Measurements from ENCODE around the gene SPSB1.

DNA sequence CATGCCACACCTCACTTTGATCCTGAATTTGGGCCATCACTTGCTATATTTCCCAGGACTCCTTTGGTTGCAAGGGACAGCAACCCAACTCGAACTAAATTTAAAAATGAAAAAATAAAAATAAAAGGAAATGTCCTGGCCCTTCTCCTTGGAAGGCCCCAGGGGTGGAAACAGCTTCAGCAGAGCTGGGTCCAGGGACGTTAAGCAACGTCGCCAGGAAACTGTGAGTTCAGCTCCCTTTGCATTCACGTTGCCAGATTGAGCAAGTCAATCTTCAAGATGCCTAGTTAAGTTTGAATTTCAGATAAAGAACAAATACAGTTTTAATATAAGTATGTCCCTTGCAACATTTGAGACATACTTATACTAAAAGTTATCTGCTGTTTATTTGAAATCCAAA lies 14.6 kb upstream of the SPSB1 start:
- TF ChIP-seq TCF7 (CRISPR knock-in tag; IDR thresholded peaks at IDR 0.05; ENCODE audit: low read depth) (no peak), MYBL2 (CRISPR knock-in tag; IDR thresholded peaks at IDR 0.05) (no peak), SP1 (CRISPR knock-in tag; conservative IDR thresholded peaks at IDR 0.05) (no peak), GRHL2 (CRISPR knock-in tag; IDR thresholded peaks at IDR 0.05; ENCODE audit: insufficient replicate concordance, severe bottlenecking) (no peak), FOXP1 (CRISPR knock-in tag; IDR thresholded peaks at IDR 0.05; ENCODE audit: borderline replicate concordance) (no peak), RELA (CRISPR knock-in tag; IDR thresholded peaks at IDR 0.05; ENCODE audit: borderline replicate concordance) (no peak)
- TF ChIP-seq, protein P1, sequence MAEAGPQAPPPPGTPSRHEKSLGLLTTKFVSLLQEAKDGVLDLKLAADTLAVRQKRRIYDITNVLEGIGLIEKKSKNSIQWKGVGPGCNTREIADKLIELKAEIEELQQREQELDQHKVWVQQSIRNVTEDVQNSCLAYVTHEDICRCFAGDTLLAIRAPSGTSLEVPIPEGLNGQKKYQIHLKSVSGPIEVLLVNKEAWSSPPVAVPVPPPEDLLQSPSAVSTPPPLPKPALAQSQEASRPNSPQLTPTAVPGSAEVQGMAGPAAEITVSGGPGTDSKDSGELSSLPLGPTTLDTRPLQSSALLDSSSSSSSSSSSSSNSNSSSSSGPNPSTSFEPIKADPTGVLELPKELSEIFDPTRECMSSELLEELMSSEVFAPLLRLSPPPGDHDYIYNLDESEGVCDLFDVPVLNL (CRISPR knock-in tag; IDR thresholded peaks at IDR 0.05; ENCODE audit: borderline replicate concordance, low read depth) = no peak
- TF ChIP-seq, protein P2, sequence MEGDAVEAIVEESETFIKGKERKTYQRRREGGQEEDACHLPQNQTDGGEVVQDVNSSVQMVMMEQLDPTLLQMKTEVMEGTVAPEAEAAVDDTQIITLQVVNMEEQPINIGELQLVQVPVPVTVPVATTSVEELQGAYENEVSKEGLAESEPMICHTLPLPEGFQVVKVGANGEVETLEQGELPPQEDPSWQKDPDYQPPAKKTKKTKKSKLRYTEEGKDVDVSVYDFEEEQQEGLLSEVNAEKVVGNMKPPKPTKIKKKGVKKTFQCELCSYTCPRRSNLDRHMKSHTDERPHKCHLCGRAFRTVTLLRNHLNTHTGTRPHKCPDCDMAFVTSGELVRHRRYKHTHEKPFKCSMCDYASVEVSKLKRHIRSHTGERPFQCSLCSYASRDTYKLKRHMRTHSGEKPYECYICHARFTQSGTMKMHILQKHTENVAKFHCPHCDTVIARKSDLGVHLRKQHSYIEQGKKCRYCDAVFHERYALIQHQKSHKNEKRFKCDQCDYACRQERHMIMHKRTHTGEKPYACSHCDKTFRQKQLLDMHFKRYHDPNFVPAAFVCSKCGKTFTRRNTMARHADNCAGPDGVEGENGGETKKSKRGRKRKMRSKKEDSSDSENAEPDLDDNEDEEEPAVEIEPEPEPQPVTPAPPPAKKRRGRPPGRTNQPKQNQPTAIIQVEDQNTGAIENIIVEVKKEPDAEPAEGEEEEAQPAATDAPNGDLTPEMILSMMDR (IDR thresholded peaks at IDR 0.05) = no peak
- TF ChIP-seq, protein P3, sequence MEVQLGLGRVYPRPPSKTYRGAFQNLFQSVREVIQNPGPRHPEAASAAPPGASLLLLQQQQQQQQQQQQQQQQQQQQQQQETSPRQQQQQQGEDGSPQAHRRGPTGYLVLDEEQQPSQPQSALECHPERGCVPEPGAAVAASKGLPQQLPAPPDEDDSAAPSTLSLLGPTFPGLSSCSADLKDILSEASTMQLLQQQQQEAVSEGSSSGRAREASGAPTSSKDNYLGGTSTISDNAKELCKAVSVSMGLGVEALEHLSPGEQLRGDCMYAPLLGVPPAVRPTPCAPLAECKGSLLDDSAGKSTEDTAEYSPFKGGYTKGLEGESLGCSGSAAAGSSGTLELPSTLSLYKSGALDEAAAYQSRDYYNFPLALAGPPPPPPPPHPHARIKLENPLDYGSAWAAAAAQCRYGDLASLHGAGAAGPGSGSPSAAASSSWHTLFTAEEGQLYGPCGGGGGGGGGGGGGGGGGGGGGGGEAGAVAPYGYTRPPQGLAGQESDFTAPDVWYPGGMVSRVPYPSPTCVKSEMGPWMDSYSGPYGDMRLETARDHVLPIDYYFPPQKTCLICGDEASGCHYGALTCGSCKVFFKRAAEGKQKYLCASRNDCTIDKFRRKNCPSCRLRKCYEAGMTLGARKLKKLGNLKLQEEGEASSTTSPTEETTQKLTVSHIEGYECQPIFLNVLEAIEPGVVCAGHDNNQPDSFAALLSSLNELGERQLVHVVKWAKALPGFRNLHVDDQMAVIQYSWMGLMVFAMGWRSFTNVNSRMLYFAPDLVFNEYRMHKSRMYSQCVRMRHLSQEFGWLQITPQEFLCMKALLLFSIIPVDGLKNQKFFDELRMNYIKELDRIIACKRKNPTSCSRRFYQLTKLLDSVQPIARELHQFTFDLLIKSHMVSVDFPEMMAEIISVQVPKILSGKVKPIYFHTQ (CRISPR knock-in tag; IDR thresholded peaks at IDR 0.05) = no peak
- TF ChIP-seq, protein P4, sequence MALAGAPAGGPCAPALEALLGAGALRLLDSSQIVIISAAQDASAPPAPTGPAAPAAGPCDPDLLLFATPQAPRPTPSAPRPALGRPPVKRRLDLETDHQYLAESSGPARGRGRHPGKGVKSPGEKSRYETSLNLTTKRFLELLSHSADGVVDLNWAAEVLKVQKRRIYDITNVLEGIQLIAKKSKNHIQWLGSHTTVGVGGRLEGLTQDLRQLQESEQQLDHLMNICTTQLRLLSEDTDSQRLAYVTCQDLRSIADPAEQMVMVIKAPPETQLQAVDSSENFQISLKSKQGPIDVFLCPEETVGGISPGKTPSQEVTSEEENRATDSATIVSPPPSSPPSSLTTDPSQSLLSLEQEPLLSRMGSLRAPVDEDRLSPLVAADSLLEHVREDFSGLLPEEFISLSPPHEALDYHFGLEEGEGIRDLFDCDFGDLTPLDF (CRISPR knock-in tag; IDR thresholded peaks at IDR 0.05) = no peak
- TF ChIP-seq, protein P5, sequence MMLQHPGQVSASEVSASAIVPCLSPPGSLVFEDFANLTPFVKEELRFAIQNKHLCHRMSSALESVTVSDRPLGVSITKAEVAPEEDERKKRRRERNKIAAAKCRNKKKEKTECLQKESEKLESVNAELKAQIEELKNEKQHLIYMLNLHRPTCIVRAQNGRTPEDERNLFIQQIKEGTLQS (CRISPR knock-in tag; conservative IDR thresholded peaks at IDR 0.05) = no peak
- TF ChIP-seq, protein P6, sequence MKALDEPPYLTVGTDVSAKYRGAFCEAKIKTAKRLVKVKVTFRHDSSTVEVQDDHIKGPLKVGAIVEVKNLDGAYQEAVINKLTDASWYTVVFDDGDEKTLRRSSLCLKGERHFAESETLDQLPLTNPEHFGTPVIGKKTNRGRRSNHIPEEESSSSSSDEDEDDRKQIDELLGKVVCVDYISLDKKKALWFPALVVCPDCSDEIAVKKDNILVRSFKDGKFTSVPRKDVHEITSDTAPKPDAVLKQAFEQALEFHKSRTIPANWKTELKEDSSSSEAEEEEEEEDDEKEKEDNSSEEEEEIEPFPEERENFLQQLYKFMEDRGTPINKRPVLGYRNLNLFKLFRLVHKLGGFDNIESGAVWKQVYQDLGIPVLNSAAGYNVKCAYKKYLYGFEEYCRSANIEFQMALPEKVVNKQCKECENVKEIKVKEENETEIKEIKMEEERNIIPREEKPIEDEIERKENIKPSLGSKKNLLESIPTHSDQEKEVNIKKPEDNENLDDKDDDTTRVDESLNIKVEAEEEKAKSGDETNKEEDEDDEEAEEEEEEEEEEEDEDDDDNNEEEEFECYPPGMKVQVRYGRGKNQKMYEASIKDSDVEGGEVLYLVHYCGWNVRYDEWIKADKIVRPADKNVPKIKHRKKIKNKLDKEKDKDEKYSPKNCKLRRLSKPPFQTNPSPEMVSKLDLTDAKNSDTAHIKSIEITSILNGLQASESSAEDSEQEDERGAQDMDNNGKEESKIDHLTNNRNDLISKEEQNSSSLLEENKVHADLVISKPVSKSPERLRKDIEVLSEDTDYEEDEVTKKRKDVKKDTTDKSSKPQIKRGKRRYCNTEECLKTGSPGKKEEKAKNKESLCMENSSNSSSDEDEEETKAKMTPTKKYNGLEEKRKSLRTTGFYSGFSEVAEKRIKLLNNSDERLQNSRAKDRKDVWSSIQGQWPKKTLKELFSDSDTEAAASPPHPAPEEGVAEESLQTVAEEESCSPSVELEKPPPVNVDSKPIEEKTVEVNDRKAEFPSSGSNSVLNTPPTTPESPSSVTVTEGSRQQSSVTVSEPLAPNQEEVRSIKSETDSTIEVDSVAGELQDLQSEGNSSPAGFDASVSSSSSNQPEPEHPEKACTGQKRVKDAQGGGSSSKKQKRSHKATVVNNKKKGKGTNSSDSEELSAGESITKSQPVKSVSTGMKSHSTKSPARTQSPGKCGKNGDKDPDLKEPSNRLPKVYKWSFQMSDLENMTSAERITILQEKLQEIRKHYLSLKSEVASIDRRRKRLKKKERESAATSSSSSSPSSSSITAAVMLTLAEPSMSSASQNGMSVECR (CRISPR knock-in tag; IDR thresholded peaks at IDR 0.05; ENCODE audit: borderline replicate concordance) = no peak
- TF ChIP-seq, protein P7, sequence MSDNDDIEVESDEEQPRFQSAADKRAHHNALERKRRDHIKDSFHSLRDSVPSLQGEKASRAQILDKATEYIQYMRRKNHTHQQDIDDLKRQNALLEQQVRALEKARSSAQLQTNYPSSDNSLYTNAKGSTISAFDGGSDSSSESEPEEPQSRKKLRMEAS (CRISPR knock-in tag; IDR thresholded peaks at IDR 0.05) = no peak
